IPS-18c (cell line): ENCODE data around the gene ITSN2.
"Not testable (repeated sequence)": the region's sequence is repeated elsewhere in the genome, so short reads cannot be mapped to it uniquely, and the experiment has no call there.

ENCODE experiments used
- H3K4me3 ChIP-seq: 2 replicates; pipeline ENCODE4 v1.7.0; 2013; ENCODE audit warnings: low read depth, mild to moderate bottlenecking, low read length, moderate library complexity; ENCODE audit not compliant: insufficient read depth
- H3K9me3 ChIP-seq: one replicate; pipeline ENCODE4 v1.6.1; 2013; ENCODE audit warnings: mild to moderate bottlenecking, low read length, moderate library complexity; ENCODE audit not compliant: control insufficient read depth, insufficient read depth

The ITSN2 gene

DNA sequence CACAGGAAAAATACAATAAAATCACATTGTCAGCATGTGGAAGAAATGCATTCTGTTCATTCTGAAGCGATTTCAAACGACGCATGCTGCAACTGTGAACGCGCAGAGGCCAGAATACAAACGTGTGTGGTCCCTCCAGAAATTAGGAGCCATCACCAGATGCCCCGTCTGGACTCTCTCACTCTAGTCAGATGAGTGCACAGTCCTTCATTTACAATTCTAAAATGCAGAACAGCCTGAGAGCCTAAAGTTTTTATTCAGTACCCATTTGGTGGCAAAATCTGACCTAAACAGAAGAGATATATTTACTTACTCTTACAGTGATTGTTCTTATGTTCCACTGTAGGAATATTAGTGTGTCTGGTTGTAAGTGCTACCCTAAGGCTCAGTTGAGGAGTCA is 148.9 kb downstream of the ITSN2 start:
- Histone ChIP-seq H3K9me3 (no peaks in the 10 kb centered on the region), H3K4me3 (no peak overlapping the region)

DNA sequence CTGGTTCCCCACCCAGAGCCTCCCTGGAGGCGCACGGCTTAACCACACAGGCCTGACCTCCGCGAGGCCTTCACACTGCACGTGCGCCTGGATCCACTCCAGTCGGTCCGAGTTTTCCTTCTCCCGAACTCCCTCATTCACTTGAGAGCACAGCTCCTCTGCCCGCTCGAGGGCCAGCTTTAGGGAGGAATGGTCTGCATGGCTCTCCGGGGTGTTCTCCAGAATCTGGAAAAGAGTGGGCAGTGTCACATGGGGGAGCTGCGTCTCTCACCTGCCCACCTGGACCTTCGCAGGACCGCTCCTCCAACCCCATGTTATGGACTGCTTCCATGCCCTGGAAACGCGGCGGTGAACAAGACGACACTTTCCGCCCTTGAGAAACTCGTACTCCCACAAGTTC is 149.6 kb downstream of the ITSN2 start:
- Histone ChIP-seq H3K9me3 (no peaks in the 10 kb centered on the region), H3K4me3 (no peak overlapping the region)

- Histone ChIP-seq H3K4me3 (no peak overlapping the region), H3K9me3 (no peaks in the 10 kb centered on the region)
Observed at GRCh38 chr2:24210106-24210455, 150.3 kb downstream of the ITSN2 start.

GRCh38 chr2:24209389-24210105 is 150.8 kb downstream of the ITSN2 start:
- Histone ChIP-seq H3K4me3 (no peak overlapping the region), H3K9me3 (no peaks in the 10 kb centered on the region)

GRCh38 chr2:24208490-24208889 is 151.8 kb downstream of the ITSN2 start:
- no peaks in the 10 kb centered on the region for H3K9me3 ChIP-seq
- H3K4me3 ChIP-seq = no peak overlapping the region

DNA sequence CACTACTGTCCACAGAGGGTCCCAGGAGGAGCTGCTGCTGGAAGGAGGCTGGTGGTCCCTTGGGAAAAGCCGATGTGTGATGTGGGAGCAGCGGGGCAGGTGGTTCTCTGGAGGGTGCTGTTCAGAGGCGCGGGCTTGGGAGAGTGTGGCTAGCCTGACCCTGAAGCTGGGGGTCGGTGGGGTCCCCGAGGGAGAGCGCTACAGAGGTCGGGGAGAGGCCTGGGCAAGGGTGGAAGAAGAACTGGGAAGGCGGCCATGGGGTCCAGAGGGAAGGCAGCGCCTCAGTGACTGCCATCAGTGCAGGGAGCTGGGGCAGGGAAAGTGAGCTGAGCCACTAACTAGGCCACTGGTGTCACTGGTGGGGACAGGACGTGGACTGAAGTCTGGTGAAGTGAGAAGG is 153.0 kb downstream of the ITSN2 start:
- H3K9me3 ChIP-seq = no peaks in the 10 kb centered on the region
- no peak overlapping the region for H3K4me3 ChIP-seq

- Histone ChIP-seq H3K4me3 (no peak overlapping the region), H3K9me3 (no peaks in the 10 kb centered on the region)
Observed at GRCh38 chr2:24206714-24207113, 153.6 kb downstream of the ITSN2 start.

DNA sequence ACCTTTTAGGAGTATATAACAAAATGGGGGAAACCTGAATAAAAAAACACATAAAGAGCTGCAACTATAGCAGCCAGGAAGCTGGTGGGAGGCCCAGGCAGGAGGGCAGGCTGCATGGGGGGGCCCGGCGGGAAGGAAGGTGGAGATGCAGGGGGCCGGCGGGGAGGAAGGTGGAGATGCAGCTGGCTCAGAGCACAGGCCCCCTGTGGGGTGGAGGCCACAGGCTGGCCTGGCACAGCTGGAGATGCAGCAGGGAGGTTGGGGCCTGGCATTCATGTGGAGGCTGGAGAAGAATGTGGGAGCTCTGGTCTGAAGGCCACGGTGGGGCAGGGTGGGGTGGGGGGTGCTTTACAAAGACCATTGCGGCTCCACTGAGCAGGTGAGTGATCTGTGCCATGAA is 154.1 kb downstream of the ITSN2 start:
- no peak overlapping the region for H3K4me3 ChIP-seq

DNA sequence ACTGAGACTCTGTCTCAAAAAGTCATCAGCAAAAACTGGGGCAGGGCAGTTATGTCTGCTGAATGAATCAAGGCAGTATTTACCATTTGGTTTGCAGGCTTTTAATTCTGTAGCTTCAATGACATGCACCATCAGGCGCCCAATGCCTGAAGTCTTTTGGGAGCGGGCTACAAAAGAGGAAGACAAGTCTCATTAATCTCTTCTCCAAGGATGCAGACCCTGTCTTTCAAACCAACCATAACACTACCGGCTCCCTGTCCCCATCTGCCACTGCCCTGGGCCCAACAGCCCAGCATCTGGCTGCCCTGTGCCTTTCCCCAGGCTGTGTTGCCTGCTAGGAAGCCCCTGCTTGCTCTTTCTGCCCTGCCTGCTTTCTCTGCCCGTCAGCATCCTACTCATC is 155.2 kb downstream of the ITSN2 start:
- Histone ChIP-seq H3K4me3 (no peak overlapping the region), H3K9me3 (no peaks in the 10 kb centered on the region)

More for the DNA sequence above, 154.1 kb downstream of the ITSN2 start:
- no peaks in the 10 kb centered on the region for H3K9me3 ChIP-seq

- Histone ChIP-seq H3K4me3 (no peak overlapping the region), H3K9me3 (no peaks in the 10 kb centered on the region)
Observed at GRCh38 chr2:24204505-24204904, 155.8 kb downstream of the ITSN2 start.

- Histone ChIP-seq H3K4me3 (no peak overlapping the region), H3K9me3 (no peaks in the 10 kb centered on the region)
Observed at GRCh38 chr2:24203787-24204150, 156.6 kb downstream of the ITSN2 start.

DNA sequence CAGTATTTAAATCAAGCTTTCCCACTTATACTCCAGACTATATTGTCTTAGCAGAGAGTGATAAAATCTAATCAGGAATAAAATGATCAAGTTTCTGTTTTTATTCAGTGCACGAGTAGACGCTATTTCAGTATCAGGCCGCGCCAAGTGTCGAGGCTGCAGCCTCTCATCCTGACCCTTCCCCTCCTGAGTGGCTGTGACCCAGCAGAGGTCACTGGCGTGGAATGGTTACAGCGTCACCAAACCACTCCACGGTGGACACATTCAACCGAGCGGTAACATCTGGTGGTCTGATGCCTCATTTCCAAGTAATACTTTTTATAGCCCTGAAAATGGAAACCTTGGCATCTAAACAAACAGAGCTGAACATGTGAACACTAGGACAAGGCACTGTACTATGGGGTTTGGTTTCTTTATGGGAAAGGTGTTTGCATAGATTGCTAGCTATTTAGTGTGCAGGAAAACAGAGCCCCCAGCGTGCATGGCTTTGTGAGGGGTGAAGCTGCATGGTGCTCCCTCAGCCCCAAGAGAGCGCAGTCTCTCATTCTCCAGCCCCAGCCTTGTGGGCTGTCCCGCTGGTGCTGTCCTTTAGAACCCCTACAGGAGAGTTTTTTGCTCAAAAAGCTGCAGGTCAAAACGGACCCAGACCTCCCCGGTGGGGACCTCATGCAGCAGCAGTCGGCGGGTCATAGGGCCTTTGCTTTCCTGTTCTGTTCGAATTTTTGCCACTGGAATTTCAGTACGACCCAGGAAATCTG is 157.1 kb downstream of the ITSN2 start:
- Histone ChIP-seq H3K4me3 (no peak overlapping the region), H3K9me3 (no peaks in the 10 kb centered on the region)

GRCh38 chr2:24200799-24201198 is 159.5 kb downstream of the ITSN2 start:
- H3K4me3 ChIP-seq = no peak overlapping the region
- H3K9me3 ChIP-seq = peaks cover 2% of the 10 kb centered on the region

- Histone ChIP-seq H3K9me3 (peaks cover 2% of the 10 kb centered on the region), H3K4me3 (no peak overlapping the region)
Observed at GRCh38 chr2:24199968-24200590, 160.3 kb downstream of the ITSN2 start.

GRCh38 chr2:24197213-24197612 is 163.1 kb downstream of the ITSN2 start:
- not testable (repeated sequence) for H3K4me3 ChIP-seq, H3K9me3 ChIP-seq

- Histone ChIP-seq H3K9me3 (no peaks in the 10 kb centered on the region), H3K4me3 (no peak overlapping the region)
Observed at GRCh38 chr2:24191848-24192247, 168.5 kb downstream of the ITSN2 start.

- Histone ChIP-seq H3K9me3 (no peaks in the 10 kb centered on the region), H3K4me3 (no peak overlapping the region)
Observed at GRCh38 chr2:24191156-24191555, 169.2 kb downstream of the ITSN2 start.

GRCh38 chr2:24190503-24190902 is 169.8 kb downstream of the ITSN2 start:
- Histone ChIP-seq H3K9me3 (no peaks in the 10 kb centered on the region), H3K4me3 (no peak overlapping the region)
